ENCODE measurements around the gene GPRIN2. TPM values are rescaled to one million over a fixed set of nuclear protein-coding genes. Genes with fewer than 3 reads are reported as not detected.

The GPRIN2 gene
- total and polyA plus RNA-seq, 4 donors = 0.09 to 1.3 (median 0.15) TPM; not detected in 1

GRCh38 chr10:46547541-46548497 lies 8.6 kb downstream of the GPRIN2 start:
- H3K4me1 ChIP-seq (ENCODE audit: control insufficient read depth in 4 of 4, insufficient read depth in 4 of 4, low read length in 3 of 4) = no peaks in the 10 kb centered on the region
- H3K4me3 ChIP-seq (ENCODE audit: low read depth in 1 of 3, low read length in 3 of 3) = no peak overlapping the region
- no peak overlapping the region for H3K27ac ChIP-seq (ENCODE audit: low read depth in 1 of 2, low read length in 2 of 2)
- no peaks in the 10 kb centered on the region for H3K36me3 ChIP-seq (ENCODE audit: control insufficient read depth in 4 of 4, insufficient read depth in 3 of 4, low read depth in 1 of 4, low read length in 3 of 4)
- H3K9ac ChIP-seq (ENCODE audit: low read depth in 1 of 2, low read length in 2 of 2) = no peak overlapping the region
- H3K9me3 ChIP-seq (ENCODE audit: control insufficient read depth in 4 of 4, low read length in 3 of 4) = no peaks in the 10 kb centered on the region
- no peaks in the 10 kb centered on the region for H3K27me3 ChIP-seq (ENCODE audit: control insufficient read depth in 4 of 4, insufficient read depth in 4 of 4, low read length in 3 of 4)
- no peak for DNase-seq (ENCODE audit: low spot score)
- 73% methylated on average over 11 of the region's 11 CpGs for WGBS
- TF ChIP-seq MAX (IDR thresholded peaks at IDR 0.05) (no peak), ZBTB33 (IDR thresholded peaks at IDR 0.05) (no peak), NR2F2 (IDR thresholded peaks at IDR 0.05) (no peak), CTCF (IDR thresholded peaks at IDR 0.05; ENCODE audit: low read depth, low read length, missing input control) (no peak), SP1 (IDR thresholded peaks at IDR 0.05) (no peak), HNF4A (conservative IDR thresholded peaks at IDR 0.05) (no peak), RAD21 (IDR thresholded peaks at IDR 0.05) (no peak), ATF3 (IDR thresholded peaks at IDR 0.05) (no peak), HNF4G (IDR thresholded peaks at IDR 0.05) (no peak), EGR1 (IDR thresholded peaks at IDR 0.05; ENCODE audit: low read depth in 2 of 2) (no peak), REST (IDR thresholded peaks at IDR 0.05) (no peak), JUND (IDR thresholded peaks at IDR 0.05) (no peak)

All from liver (tissue), 9 donors.